HepG2 (cell line): ENCODE data around the gene MTFR1L. TPM values are rescaled to one million over a fixed set of nuclear protein-coding genes. Genes with fewer than 3 reads are reported as not detected.

Source experiments
- ARNT ChIP-seq: fragments of 450-650 bp; IDR thresholded peaks from 2 replicates; pipeline ENCODE4 v1.6.1; 2017
- ATRX ChIP-seq: sonication (generic); formaldehyde crosslinking; IDR thresholded peaks from 2 replicates; pipeline ENCODE4 v1.4.0; 2020; ENCODE audit warnings: missing genetic modification reagents, borderline replicate concordance
- DR1 ChIP-seq: sonication (generic); formaldehyde crosslinking; IDR thresholded peaks from 2 replicates; pipeline ENCODE4 v1.8.0; 2021; ENCODE audit warnings: mild to moderate bottlenecking, missing genetic modification reagents, inconsistent platforms
- JUNB ChIP-seq: sonication (generic); formaldehyde crosslinking; IDR thresholded peaks from 2 replicates; pipeline ENCODE4 v1.8.0; 2022; ENCODE audit warnings: missing genetic modification reagents, mild to moderate bottlenecking, borderline replicate concordance
- NFIB ChIP-seq: sonication (generic); formaldehyde crosslinking; IDR thresholded peaks from 2 replicates; pipeline ENCODE4 v1.9.0; 2021; ENCODE audit warnings: missing genetic modification reagents, mild to moderate bottlenecking, borderline replicate concordance
- NRL ChIP-seq: sonication (generic); formaldehyde crosslinking; IDR thresholded peaks from 2 replicates; pipeline ENCODE4 v1.5.0; 2020; ENCODE audit warnings: missing genetic modification reagents, mild to moderate bottlenecking, moderate library complexity, borderline replicate concordance
- RFX5 ChIP-seq: IDR thresholded peaks from 2 replicates; pipeline ENCODE4 v1.6.1; 2011; ENCODE audit warnings: low read depth, low read length, improper control_type of control experiment
- SIN3A ChIP-seq: IDR thresholded peaks from 2 replicates; pipeline ENCODE4 v1.6.1; 2011; ENCODE audit warnings: low read depth, mild to moderate bottlenecking, control low read depth, low read length, borderline replicate concordance
- SP1 ChIP-seq, 2 experiments: fragments of 450-650 bp in 1 of 2; sonication (generic) in 1 of 2; formaldehyde crosslinking in 1 of 2; IDR thresholded peaks; 2 replicates each; pipeline versions ENCODE4 v1.4.0 to v1.6.1; 2016 to 2020; ENCODE audit warnings: missing genetic modification reagents in 1 of 2
- SRF ChIP-seq: IDR thresholded peaks from 2 replicates; pipeline ENCODE4 v1.6.1; 2011; ENCODE audit warnings: mild to moderate bottlenecking, low read depth, low read length, moderate library complexity
- SRSF1 ChIP-seq: fragments of 200-400 bp; formaldehyde crosslinking; optimal IDR thresholded peaks from 2 replicates; pipeline ENCODE3; 2017; ENCODE audit warnings: mild to moderate bottlenecking, low read depth, low read length, moderate library complexity
- SYNCRIP ChIP-seq: fragments of 200-400 bp; formaldehyde crosslinking; IDR thresholded peaks from 2 replicates; pipeline ENCODE4 v1.6.1; 2018; ENCODE audit warnings: mild to moderate bottlenecking, low read depth, low read length; ENCODE audit not compliant: insufficient read depth
- TFDP2 ChIP-seq: sonication (generic); formaldehyde crosslinking; IDR thresholded peaks from 2 replicates; pipeline ENCODE4 v1.4.0; 2020; ENCODE audit warnings: missing genetic modification reagents
- TRAFD1 ChIP-seq: sonication (generic); formaldehyde crosslinking; IDR thresholded peaks from 2 replicates; pipeline ENCODE4 v1.5.1; 2020; ENCODE audit warnings: missing genetic modification reagents, mild to moderate bottlenecking, borderline replicate concordance
- TSC22D2 ChIP-seq: sonication (generic); formaldehyde crosslinking; IDR thresholded peaks from 2 replicates; pipeline ENCODE4 v1.5.1; 2020; ENCODE audit warnings: missing genetic modification reagents, mild to moderate bottlenecking, borderline replicate concordance
- ZFP82 ChIP-seq: sonication (generic); formaldehyde crosslinking; IDR thresholded peaks from 2 replicates; pipeline ENCODE4 v1.5.1; 2020; ENCODE audit warnings: mild to moderate bottlenecking, missing genetic modification reagents, borderline replicate concordance
- ZMYM4 ChIP-seq: sonication (generic); formaldehyde crosslinking; IDR thresholded peaks from 2 replicates; pipeline ENCODE4 v1.8.1; 2023; ENCODE audit warnings: mild to moderate bottlenecking, missing genetic modification reagents
- ZSCAN30 ChIP-seq: sonication (generic); formaldehyde crosslinking; IDR thresholded peaks from 2 replicates; pipeline ENCODE4 v1.5.0; 2020; ENCODE audit warnings: mild to moderate bottlenecking, missing genetic modification reagents
- polyA plus RNA-seq, 8 experiments: library from polyadenylated mRNA; depleted of rRNA in 3 of 8; stranded (reverse) in 7 of 8; unstranded in 1 of 8; fragments of >200 nt; fragmentation: Illumina TruSeq in 4 of 8; extraction: Trizol in 4 of 8; gene quantifications; 2 replicates each; pipeline versions ENCODE4 v1.2.1 to v1.2.3, GENCODE V29; 2011 to 2016; ENCODE audit warnings: low read depth in 4 of 8, missing spikeins in 1 of 8, mixed read lengths in 1 of 8; ENCODE audit not compliant: insufficient read depth in 1 of 8
- total RNA-seq, 5 experiments: library from RNA; depleted of rRNA; stranded (reverse); fragments of >200 nt; fragmentation: Illumina TruSeq; extraction: Trizol; gene quantifications; 2 replicates each; pipeline ENCODE4 v1.2.3, GENCODE V29; 2016; ENCODE audit warnings: low read depth in 1 of 5
- TF ChIP-seq, protein P1 (sequence below): sonication (generic); formaldehyde crosslinking; IDR thresholded peaks from 2 replicates; pipeline ENCODE4 v1.4.0; 2020; ENCODE audit warnings: mild to moderate bottlenecking, missing genetic modification reagents
- TF ChIP-seq, protein P2 (sequence below): sonication (generic); formaldehyde crosslinking; IDR thresholded peaks from 2 replicates; pipeline ENCODE4 v1.4.0; 2020; ENCODE audit warnings: mild to moderate bottlenecking, missing genetic modification reagents

The MTFR1L gene
- total and polyA plus RNA-seq, 2 of the 13 experiments (the other 11 are each of a cell fraction or from before 2014, with no cell fraction given), result 38.0 to 55.7 TPM

DNA sequence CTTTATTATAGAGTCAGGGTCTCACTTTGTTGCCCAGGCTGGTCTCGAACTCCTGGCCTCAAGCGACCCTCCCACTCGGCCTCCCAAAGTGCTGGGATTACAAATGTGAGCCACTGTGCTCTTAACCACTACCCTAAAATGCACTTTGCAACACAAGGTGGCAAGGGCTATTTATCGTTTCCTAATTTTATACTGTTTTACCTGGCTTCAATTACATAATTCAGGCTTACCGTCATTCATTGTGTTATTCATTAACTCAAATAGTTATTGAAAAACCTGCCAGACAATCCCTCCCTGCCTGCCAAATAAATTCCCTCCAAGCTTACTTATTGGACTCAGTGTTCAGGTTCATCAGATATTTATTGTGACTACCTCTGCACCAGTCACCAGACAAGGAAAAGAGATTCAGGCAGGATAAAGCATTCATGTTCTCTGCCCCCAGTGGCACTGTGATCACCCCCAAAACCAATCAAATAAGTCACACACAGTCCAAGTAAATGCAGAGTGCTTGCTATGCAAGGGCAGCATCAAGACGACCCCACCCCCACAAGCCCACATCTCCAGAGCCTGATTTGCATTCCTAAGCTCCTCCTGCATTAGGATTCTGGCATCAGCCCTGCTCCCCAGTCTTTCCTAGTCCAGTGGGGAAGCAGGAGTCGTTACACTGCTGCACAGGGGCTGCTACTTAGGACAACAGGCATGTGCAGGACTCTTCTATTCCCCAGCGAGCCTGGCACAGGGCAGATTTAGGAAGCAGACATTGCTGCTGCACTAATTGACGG, 47.6 kb downstream of the MTFR1L start (continued):
- TF ChIP-seq, protein P1, sequence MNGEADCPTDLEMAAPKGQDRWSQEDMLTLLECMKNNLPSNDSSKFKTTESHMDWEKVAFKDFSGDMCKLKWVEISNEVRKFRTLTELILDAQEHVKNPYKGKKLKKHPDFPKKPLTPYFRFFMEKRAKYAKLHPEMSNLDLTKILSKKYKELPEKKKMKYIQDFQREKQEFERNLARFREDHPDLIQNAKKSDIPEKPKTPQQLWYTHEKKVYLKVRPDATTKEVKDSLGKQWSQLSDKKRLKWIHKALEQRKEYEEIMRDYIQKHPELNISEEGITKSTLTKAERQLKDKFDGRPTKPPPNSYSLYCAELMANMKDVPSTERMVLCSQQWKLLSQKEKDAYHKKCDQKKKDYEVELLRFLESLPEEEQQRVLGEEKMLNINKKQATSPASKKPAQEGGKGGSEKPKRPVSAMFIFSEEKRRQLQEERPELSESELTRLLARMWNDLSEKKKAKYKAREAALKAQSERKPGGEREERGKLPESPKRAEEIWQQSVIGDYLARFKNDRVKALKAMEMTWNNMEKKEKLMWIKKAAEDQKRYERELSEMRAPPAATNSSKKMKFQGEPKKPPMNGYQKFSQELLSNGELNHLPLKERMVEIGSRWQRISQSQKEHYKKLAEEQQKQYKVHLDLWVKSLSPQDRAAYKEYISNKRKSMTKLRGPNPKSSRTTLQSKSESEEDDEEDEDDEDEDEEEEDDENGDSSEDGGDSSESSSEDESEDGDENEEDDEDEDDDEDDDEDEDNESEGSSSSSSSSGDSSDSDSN (CRISPR knock-in tag), result no peak
- TF ChIP-seq SIN3A (no peak), RFX5 (no peak), SYNCRIP (no peak), TFDP2 (CRISPR knock-in tag) (0 out of 2 replicates have a peak, but pooled peaks have one; percentile 36), ARNT (no peak), DR1 (no peak), NRL (CRISPR knock-in tag) (no peak), JUNB (CRISPR knock-in tag) (no peak), ATRX (CRISPR knock-in tag) (no peak), SRSF1 (no peak), SRF (no peak), NFIB (CRISPR knock-in tag) (no peak), ZFP82 (CRISPR knock-in tag) (no peak), ZSCAN30 (CRISPR knock-in tag) (no peak), ZMYM4 (CRISPR knock-in tag) (0 out of 2 replicates have a peak, but pooled peaks have one; percentile 8), TSC22D2 (no peak), TRAFD1 (CRISPR knock-in tag) (no peak), SP1 (IDR thresholded peaks at IDR 0.05) (no peak), SP1 (CRISPR knock-in tag; IDR thresholded peaks at IDR 0.05) (no peak)
- TF ChIP-seq, protein P2, sequence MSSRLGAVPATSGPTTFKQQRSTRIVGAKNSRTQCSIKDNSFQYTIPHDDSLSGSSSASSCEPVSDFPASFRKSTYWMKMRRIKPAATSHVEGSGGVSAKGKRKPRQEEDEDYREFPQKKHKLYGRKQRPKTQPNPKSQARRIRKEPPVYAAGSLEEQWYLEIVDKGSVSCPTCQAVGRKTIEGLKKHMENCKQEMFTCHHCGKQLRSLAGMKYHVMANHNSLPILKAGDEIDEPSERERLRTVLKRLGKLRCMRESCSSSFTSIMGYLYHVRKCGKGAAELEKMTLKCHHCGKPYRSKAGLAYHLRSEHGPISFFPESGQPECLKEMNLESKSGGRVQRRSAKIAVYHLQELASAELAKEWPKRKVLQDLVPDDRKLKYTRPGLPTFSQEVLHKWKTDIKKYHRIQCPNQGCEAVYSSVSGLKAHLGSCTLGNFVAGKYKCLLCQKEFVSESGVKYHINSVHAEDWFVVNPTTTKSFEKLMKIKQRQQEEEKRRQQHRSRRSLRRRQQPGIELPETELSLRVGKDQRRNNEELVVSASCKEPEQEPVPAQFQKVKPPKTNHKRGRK, result no peak
